Stimulated activated CD8-positive, alpha-beta memory T cell treated with anti-CD3 and anti-CD28 coated beads, Interleukin-2, amount 100 ng/mL, for 48 hours (primary cell): ENCODE measurements around the gene GINM1.

Source experiments
- DNase-seq, 2 donors: peaks; one replicate each; pipeline ENCODE4 v3.0.0-alpha.2; 2020; ENCODE audit warnings: low read depth in 2 of 2

The GINM1 gene

GRCh38 chr6:149565527-149566409 lies at the start of gene GINM1:
Gene GINM1 (plus strand): TSS chr6:149566375. CDS start chr6:149566415, 40 bp downstream.
- peak; percentile 93 to 94 for DNase-seq

- no peak for DNase-seq
Measured at GRCh38 chr6:149529650-149530049, 36.5 kb upstream of the GINM1 start.

GRCh38 chr6:149534742-149535141 lies 31.4 kb upstream of the GINM1 start:
- no peak for DNase-seq

GRCh38 chr6:149541139-149541538 lies 25.0 kb upstream of the GINM1 start:
- DNase-seq, result no peak

GRCh38 chr6:149544646-149545257 lies 21.4 kb upstream of the GINM1 start:
- no peak for DNase-seq

GRCh38 chr6:149545258-149545753 lies 20.9 kb upstream of the GINM1 start:
- peak in 1 of 2 donors; percentile 23 for DNase-seq

- DNase-seq, result peak; percentile 96
Measured at GRCh38 chr6:149545754-149546471, 20.3 kb upstream of the GINM1 start, which contains the start of gene PPIL4. Gene PPIL4 (minus strand): TSS chr6:149546043. CDS start chr6:149546005, 38 bp downstream.

GRCh38 chr6:149551920-149552319 lies 14.3 kb upstream of the GINM1 start:
- DNase-seq, result no peak

GRCh38 chr6:149558029-149558428 lies 8.1 kb upstream of the GINM1 start:
- no peak for DNase-seq

- DNase-seq, result no peak
Measured at GRCh38 chr6:149559389-149559788, 6.8 kb upstream of the GINM1 start.

- DNase-seq, result no peak
Measured at GRCh38 chr6:149560736-149561135, 5.4 kb upstream of the GINM1 start.

- no peak for DNase-seq
Measured at GRCh38 chr6:149563203-149563927, 2.8 kb upstream of the GINM1 start.

- no peak for DNase-seq
Measured at GRCh38 chr6:149563928-149564325, 2.2 kb upstream of the GINM1 start.

- peak; percentile 5 to 27 for DNase-seq
Measured at GRCh38 chr6:149566410-149567193, 427 bp downstream of the GINM1 start.

- no peak for DNase-seq
Measured at GRCh38 chr6:149567194-149567586, 1.0 kb downstream of the GINM1 start.

GRCh38 chr6:149567945-149568585 lies 1.9 kb downstream of the GINM1 start:
- no peak for DNase-seq

- no peak for DNase-seq
Measured at GRCh38 chr6:149580880-149581279, 14.7 kb downstream of the GINM1 start.

- no peak for DNase-seq
Measured at GRCh38 chr6:149581349-149581748, 15.2 kb downstream of the GINM1 start.

- no peak for DNase-seq
Measured at GRCh38 chr6:149586149-149586548, 20.0 kb downstream of the GINM1 start.

GRCh38 chr6:149592983-149593382 lies 26.8 kb downstream of the GINM1 start:
- no peak for DNase-seq
